ENCODE results near the gene AP1S1.

GRCh38 chr7:101159696-101160674 lies 5.7 kb downstream of the AP1S1 start:
- TF ChIP-seq CTCF (IDR thresholded peaks at IDR 0.05; ENCODE audit: extremely low read depth in 1 of 2, insufficient read depth in 1 of 2, low read depth in 1 of 2, low read length in 2 of 2) (no peak), POLR2AphosphoS5 (IDR thresholded peaks at IDR 0.05; ENCODE audit: insufficient read depth, low read depth, low read length) (no peak), EZH2 (IDR thresholded peaks at IDR 0.05; ENCODE audit: borderline replicate concordance, low read depth, low read length, severe bottlenecking) (no peak)

Data from endothelial cell of umbilical vein (primary cell).